Measurements from ENCODE around the gene MXRA8.

Gene MXRA8

DNA sequence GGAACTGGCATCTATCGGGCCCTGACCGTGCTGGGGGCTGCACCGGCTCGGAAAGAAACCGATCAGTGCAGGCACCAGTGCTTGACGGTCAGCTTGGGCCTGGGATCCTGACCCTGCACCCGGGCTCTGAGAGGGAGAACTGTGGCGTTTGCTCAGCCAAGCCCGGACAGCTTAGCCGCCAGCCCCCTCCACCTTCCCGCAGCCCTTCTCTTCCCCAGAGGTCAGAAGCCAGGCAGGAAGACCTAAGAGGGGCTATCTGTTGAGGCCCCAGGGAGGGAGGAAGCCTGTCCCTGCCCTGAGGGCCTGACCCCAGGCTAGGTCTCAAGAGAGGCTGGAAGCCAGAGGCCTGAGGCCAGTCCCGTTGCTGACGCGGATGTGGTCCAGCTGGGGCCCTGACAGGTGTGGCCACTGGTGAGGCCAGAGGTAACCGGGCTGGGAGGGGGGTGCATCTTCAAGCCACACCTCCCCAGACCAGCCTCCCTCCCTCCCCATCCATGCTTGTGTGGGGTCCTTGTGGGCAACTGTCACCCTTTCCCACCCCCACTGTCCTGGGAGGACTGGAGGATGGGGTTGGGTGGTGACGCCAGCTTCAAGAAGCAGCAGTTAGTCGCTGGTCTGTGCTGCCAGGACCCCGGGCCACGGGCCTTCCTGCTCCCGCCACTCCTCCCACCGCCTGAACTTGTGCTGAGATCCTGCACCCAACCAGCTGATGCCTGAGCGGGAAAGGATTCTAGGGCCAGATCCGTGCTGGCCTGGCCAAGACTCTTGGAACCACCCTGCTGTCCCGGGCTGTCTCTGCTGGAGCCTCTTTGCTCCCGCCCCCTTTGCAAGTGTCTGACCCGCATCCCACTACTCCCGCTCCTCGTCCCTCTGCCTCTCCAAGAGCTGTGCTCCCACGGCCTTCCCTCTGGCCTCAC is 6.6 kb downstream of the MXRA8 start:
- Histone ChIP-seq H3K27me3 (replicated peaks; ENCODE audit: control insufficient read depth, insufficient read depth, low read length, poor library complexity, severe bottlenecking) (peaks cover 32% of the 10 kb centered on the region), H3K9me3 (ENCODE audit: control insufficient read depth, low read length) (no peaks in the 10 kb centered on the region), H3K4me1 (ENCODE audit: control insufficient read depth, insufficient read depth, low read length, poor library complexity, severe bottlenecking) (peaks cover 35% of the 10 kb centered on the region), H3K27ac (ENCODE audit: insufficient read depth, low read length, poor library complexity, severe bottlenecking) (no peak overlapping the region), H3K36me3 (ENCODE audit: control insufficient read depth, insufficient read depth, low read length) (no peaks in the 10 kb centered on the region), H3K4me3 (ENCODE audit: insufficient read depth, low read depth, low read length, poor library complexity, severe bottlenecking) (no peak overlapping the region)
- no peak for DNase-seq

DNA sequence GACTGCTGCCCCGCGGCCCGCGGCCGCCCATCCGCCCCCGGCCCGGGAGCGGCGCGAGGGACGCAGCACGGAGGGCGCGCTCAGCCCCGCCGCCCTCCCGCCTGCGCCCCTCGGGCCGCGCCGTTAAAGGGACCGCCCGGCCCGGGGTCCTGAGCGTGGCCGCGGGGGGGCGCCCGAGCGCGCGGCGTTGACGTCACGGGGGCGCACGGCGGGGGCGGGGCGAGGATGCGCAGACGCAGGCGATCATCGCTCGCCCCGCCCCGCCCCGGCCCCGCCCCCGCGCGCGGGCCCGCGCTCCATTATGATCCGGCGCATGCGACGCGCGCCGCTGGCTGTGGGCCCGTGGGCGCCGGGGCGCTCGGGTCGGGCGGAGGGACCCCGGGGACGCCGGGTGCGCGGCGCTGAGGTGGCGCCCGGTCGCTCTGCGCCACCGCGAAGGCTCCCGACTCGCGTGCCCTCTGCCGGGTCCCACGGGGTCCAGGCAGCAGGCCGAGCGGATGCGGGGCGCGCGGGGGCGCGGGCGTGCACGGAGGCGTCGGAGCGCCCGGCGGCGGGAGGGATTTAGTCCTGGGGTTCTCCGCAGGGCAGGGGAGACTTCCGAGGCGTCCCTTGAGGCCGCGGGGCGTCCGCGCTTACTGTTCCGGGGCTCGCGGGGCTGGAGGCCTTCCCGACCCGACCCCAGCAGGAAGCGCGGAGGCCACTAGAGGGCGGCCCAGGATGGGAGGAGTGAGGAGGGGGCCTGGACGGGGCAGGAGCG is 8.9 kb downstream of the MXRA8 start, which contains the start of gene DVL1:
Gene DVL1, minus strand, starts transcription at position 163 of the 757 bp plus-strand sequence. CDS start 353 bp downstream, outside the sequence.
- Histone ChIP-seq H3K27me3 (replicated peaks; ENCODE audit: control insufficient read depth, insufficient read depth, low read length, poor library complexity, severe bottlenecking) (peaks cover 21% of the 10 kb centered on the region), H3K4me1 (ENCODE audit: control insufficient read depth, insufficient read depth, low read length, poor library complexity, severe bottlenecking) (peaks cover 28% of the 10 kb centered on the region), H3K27ac (ENCODE audit: insufficient read depth, low read length, poor library complexity, severe bottlenecking) (peak within 1 kb of the TSS; percentile 70)

DNA sequence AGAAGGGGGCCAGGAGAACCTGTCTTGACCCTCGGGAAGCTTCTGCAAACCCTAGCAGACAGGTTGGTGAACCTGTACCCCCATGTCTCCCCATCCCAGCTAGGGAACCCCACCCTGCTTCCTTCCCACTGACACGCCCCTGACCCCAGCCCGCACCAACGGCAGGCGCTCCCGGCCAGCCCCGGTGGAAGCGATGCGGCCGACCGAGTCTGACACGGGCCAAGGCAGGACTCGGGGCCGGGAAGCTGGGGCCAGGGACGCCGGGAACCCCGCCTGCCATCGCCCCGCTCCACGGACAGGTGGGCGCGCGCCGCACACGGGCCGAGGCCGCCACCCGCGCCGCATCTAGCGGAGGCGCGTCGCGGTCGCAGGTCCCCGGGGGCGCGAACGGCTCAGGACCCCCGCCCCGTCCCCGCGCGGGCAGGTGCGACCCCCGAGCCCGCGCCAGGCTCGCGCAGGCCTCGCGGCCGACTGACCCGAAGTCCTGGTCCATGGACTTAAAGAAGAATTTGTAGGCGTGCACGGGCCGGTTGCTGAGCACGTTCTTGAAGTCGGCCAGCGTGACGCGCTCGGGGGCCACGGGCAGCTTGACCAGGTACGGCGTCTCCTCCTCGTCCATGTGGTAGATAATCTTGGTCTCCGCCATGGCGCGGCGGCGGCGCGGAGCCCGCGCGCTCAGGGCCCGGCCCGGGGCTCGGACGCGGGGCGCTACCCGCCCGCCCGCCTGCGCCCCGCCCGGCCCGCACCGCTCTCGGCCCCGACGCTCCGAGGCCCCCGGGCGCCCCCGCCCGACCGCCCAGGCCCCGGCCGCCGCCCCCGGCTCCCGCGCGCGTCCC is 9.7 kb downstream of the MXRA8 start:
- Histone ChIP-seq H3K9me3 (ENCODE audit: control insufficient read depth, low read length) (no peaks in the 10 kb centered on the region), H3K36me3 (ENCODE audit: control insufficient read depth, insufficient read depth, low read length) (no peaks in the 10 kb centered on the region), H3K27ac (ENCODE audit: insufficient read depth, low read length, poor library complexity, severe bottlenecking) (no peak overlapping the region), H3K27me3 (replicated peaks; ENCODE audit: control insufficient read depth, insufficient read depth, low read length, poor library complexity, severe bottlenecking) (peaks cover 13% of the 10 kb centered on the region), H3K4me1 (ENCODE audit: control insufficient read depth, insufficient read depth, low read length, poor library complexity, severe bottlenecking) (peaks cover 20% of the 10 kb centered on the region), H3K4me3 (ENCODE audit: insufficient read depth, low read depth, low read length, poor library complexity, severe bottlenecking) (peak overlapping the region; percentile 52)
- no peak for DNase-seq

More for the DNA sequence above, 8.9 kb downstream of the MXRA8 start, which contains the start of gene DVL1:
- peak within 1 kb of the TSS; percentile 60 for H3K4me3 ChIP-seq (ENCODE audit: insufficient read depth, low read depth, low read length, poor library complexity, severe bottlenecking)
- no peaks in the 10 kb centered on the region for H3K36me3 ChIP-seq (ENCODE audit: control insufficient read depth, insufficient read depth, low read length)
- H3K9me3 ChIP-seq (ENCODE audit: control insufficient read depth, low read length), result no peaks in the 10 kb centered on the region
- peak; percentile 48 to 66 (median 64) for DNase-seq

DNA sequence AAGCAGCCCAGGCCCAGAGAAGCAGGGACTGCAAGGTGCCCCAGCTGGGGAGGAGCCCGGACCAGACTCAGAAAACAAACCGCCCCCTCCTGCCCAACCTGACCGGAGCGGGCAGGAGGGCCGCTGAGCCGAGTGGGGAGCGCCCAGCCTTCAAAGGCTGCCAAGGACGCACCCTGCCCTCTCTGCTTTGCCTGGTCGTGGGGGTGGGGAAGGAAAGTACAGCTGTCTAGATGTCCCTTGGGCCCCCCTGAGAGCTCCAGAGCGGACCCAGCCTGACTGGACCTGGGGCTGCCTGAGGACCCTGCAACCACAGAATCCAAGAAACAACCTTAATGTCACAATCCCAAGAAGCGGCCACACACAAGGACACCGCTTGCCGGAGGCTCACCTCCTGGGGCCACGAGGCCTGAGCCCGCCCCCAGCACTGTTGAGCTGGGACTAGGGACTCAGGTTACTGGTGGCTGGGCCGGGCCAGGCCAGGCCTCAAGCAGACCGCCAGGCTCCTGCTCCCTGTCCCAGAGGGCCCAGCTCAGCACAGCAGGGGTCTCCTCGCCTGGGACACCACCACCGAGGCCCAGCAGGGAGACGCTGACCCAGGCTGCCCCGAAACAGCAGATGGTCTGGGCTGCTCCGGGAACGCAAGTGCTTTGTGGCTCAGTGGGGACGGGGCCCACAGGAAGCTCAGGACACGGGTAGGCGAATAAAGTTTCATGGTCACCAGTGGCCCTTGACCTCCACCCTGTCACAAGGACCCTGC is 10.5 kb downstream of the MXRA8 start:
- Histone ChIP-seq H3K4me1 (ENCODE audit: control insufficient read depth, insufficient read depth, low read length, poor library complexity, severe bottlenecking) (peaks cover 18% of the 10 kb centered on the region), H3K27me3 (replicated peaks; ENCODE audit: control insufficient read depth, insufficient read depth, low read length, poor library complexity, severe bottlenecking) (peaks cover 5% of the 10 kb centered on the region), H3K9me3 (ENCODE audit: control insufficient read depth, low read length) (no peaks in the 10 kb centered on the region), H3K36me3 (ENCODE audit: control insufficient read depth, insufficient read depth, low read length) (no peaks in the 10 kb centered on the region), H3K27ac (ENCODE audit: insufficient read depth, low read length, poor library complexity, severe bottlenecking) (no peak overlapping the region), H3K4me3 (ENCODE audit: insufficient read depth, low read depth, low read length, poor library complexity, severe bottlenecking) (peak overlapping the region; percentile 52)
- DNase-seq, result no peak

DNA sequence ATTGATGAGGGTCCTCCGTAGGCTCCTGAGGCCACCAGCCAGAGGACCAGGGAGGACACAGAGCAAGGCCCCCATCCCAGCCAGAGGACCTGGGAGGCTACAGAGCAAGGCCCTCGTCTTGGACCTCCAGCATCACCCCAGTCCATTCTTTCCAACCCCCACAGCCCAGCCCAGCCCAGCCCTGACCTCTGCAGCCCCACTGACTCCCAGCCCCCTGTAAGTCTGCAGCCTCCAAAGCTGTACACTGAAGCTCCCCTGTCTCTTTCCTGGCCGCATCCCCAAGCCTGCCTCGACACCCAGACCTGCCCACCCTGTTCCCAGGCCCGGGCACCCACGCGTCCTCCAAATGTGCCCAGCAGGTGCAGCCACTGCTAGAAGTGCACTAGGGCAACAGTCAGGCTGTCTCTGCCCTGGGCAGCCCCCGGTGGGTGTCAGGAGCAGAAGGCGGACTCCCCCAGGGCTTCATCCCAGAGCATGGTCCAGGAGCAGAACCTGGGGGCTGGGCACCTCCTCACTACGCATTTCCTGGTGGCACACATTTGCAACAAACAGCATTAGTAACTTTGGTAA is 11.2 kb downstream of the MXRA8 start:
- H3K9me3 ChIP-seq (ENCODE audit: control insufficient read depth, low read length), result no peaks in the 10 kb centered on the region
- peaks cover 18% of the 10 kb centered on the region for H3K4me1 ChIP-seq (ENCODE audit: control insufficient read depth, insufficient read depth, low read length, poor library complexity, severe bottlenecking)
- no peaks in the 10 kb centered on the region for H3K36me3 ChIP-seq (ENCODE audit: control insufficient read depth, insufficient read depth, low read length)
- H3K27ac ChIP-seq (ENCODE audit: insufficient read depth, low read length, poor library complexity, severe bottlenecking), result no peak overlapping the region
- no peak for DNase-seq
- peaks cover under 1% of the 10 kb centered on the region for H3K27me3 ChIP-seq (replicated peaks; ENCODE audit: control insufficient read depth, insufficient read depth, low read length, poor library complexity, severe bottlenecking)
- H3K4me3 ChIP-seq (ENCODE audit: insufficient read depth, low read depth, low read length, poor library complexity, severe bottlenecking), result no peak overlapping the region

DNA sequence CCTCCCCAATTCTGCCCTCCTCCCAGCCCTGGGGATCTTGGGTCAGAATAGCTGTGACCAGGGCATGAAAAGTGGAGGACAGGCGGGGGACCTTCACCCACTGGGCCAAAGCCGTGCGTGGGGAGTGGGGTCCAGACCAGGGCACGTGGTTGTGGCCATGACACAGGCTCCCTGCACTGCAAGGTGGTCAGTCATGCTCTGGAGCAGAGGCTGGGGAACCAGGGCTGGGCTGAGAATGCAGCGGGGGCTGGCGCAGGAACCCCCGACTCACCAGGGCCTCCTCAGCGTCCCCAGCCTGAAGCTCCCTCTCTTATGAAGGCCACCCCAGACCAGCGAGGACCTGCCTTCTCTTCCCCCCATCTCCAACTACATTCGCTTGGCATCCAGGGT is 11.9 kb downstream of the MXRA8 start:
- H3K27ac ChIP-seq (ENCODE audit: insufficient read depth, low read length, poor library complexity, severe bottlenecking), result no peak overlapping the region
- H3K27me3 ChIP-seq (replicated peaks; ENCODE audit: control insufficient read depth, insufficient read depth, low read length, poor library complexity, severe bottlenecking), result no peaks in the 10 kb centered on the region
- no peak overlapping the region for H3K4me3 ChIP-seq (ENCODE audit: insufficient read depth, low read depth, low read length, poor library complexity, severe bottlenecking)
- H3K4me1 ChIP-seq (ENCODE audit: control insufficient read depth, insufficient read depth, low read length, poor library complexity, severe bottlenecking), result peaks cover 18% of the 10 kb centered on the region
- DNase-seq, result no peak
- H3K9me3 ChIP-seq (ENCODE audit: control insufficient read depth, low read length), result no peaks in the 10 kb centered on the region
- H3K36me3 ChIP-seq (ENCODE audit: control insufficient read depth, insufficient read depth, low read length), result no peaks in the 10 kb centered on the region

DNA sequence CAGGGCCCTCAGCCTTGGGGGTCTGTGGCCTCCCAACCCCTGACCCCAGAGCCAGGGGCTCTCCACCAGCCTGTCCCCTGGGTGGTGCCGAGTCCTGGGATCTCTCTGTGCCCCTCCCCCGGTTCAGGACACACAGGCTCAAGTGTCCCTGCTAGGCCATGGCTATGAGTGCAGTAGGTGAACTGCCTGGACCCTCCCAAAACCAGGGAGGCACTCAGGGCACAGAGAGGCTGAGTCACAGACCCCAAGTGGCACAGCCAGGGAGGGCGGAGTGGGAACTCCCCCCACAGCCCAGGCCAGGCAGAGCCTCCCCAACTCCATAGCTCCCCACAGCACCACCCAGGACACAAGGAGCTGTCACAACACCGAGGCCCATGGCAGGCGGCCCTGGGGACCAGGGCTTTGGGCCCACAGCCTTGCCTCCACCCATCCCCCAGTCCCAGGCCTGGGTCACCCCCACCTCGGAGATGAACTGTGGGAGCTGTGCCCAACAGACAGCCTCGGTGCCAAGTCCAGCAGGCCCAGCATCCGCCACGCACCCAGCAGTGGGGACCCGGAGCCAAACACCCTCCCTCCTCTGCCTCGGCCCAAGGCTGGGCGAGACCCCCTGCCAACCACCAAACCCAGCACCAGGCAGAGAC is 12.4 kb downstream of the MXRA8 start:
- DNase-seq, result no peak
- no peak overlapping the region for H3K27ac ChIP-seq (ENCODE audit: insufficient read depth, low read length, poor library complexity, severe bottlenecking)
- peaks cover 18% of the 10 kb centered on the region for H3K4me1 ChIP-seq (ENCODE audit: control insufficient read depth, insufficient read depth, low read length, poor library complexity, severe bottlenecking)
- no peaks in the 10 kb centered on the region for H3K36me3 ChIP-seq (ENCODE audit: control insufficient read depth, insufficient read depth, low read length)
- H3K9me3 ChIP-seq (ENCODE audit: control insufficient read depth, low read length), result no peaks in the 10 kb centered on the region
- H3K27me3 ChIP-seq (replicated peaks; ENCODE audit: control insufficient read depth, insufficient read depth, low read length, poor library complexity, severe bottlenecking), result no peaks in the 10 kb centered on the region
- H3K4me3 ChIP-seq (ENCODE audit: insufficient read depth, low read depth, low read length, poor library complexity, severe bottlenecking), result no peak overlapping the region

DNA sequence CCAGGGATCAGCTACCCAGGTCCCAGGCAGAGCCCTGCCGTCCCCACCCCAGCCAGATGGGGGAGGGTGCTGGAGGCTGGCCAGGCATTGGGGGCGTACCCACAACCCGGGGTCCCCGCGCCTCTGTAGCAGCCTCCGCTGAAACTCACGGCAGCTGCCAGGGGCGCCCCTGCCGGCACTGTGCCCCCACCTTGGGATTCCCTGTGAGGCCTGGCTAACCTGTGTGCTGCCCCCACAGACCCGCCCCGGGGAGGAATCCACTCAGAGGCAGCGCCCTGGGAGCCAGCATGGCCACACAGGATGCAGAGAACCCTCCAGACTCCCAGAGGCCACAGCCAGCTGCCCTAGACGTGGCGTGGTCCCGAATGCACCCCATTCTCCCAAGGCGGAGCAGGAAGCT is 13.0 kb downstream of the MXRA8 start:
- H3K36me3 ChIP-seq (ENCODE audit: control insufficient read depth, insufficient read depth, low read length), result no peaks in the 10 kb centered on the region
- H3K27me3 ChIP-seq (replicated peaks; ENCODE audit: control insufficient read depth, insufficient read depth, low read length, poor library complexity, severe bottlenecking), result no peaks in the 10 kb centered on the region
- H3K4me1 ChIP-seq (ENCODE audit: control insufficient read depth, insufficient read depth, low read length, poor library complexity, severe bottlenecking), result peaks cover 18% of the 10 kb centered on the region
- H3K27ac ChIP-seq (ENCODE audit: insufficient read depth, low read length, poor library complexity, severe bottlenecking), result no peak overlapping the region
- DNase-seq, result no peak
- no peak overlapping the region for H3K4me3 ChIP-seq (ENCODE audit: insufficient read depth, low read depth, low read length, poor library complexity, severe bottlenecking)
- no peaks in the 10 kb centered on the region for H3K9me3 ChIP-seq (ENCODE audit: control insufficient read depth, low read length)
